GM12801 (cell line): ENCODE data around the gene SRPX.

ENCODE experiments used
- CTCF ChIP-seq: IDR thresholded peaks from one replicate; pipeline ENCODE4 v1.5.1; 2011; ENCODE audit warnings: control low read depth; ENCODE audit not compliant: insufficient read length; ENCODE audit errors: extremely low read depth

SRPX gene

GRCh38 chrX:38205039-38205438 lies 15.6 kb downstream of the SRPX start:
- TF ChIP-seq CTCF, result no peak

- TF ChIP-seq CTCF, result no peak
These were observed 28.5 kb downstream of the SRPX start for GRCh38 chrX:38192007-38192810.

GRCh38 chrX:38189431-38190250 lies 31.0 kb downstream of the SRPX start:
- no peak for TF ChIP-seq CTCF

GRCh38 chrX:38183596-38183995 lies 37.1 kb downstream of the SRPX start:
- TF ChIP-seq CTCF, result no peak

- TF ChIP-seq CTCF, result no peak
These were observed 39.3 kb downstream of the SRPX start for GRCh38 chrX:38181357-38181756.

- TF ChIP-seq CTCF, result no peak
These were observed 42.3 kb downstream of the SRPX start for GRCh38 chrX:38178396-38178795.

- TF ChIP-seq CTCF, result no peak
These were observed 45.5 kb downstream of the SRPX start for GRCh38 chrX:38175139-38175538.
